HG03460 (cell line): ENCODE results near the gene CD34.

ENCODE experiments used
- ATAC-seq: cut with Tn5 transposase; IDR thresholded peaks from one replicate; pipeline ENCODE4 v1.9.1; 2021; ENCODE audit not compliant: unreplicated experiment

The CD34 gene

DNA sequence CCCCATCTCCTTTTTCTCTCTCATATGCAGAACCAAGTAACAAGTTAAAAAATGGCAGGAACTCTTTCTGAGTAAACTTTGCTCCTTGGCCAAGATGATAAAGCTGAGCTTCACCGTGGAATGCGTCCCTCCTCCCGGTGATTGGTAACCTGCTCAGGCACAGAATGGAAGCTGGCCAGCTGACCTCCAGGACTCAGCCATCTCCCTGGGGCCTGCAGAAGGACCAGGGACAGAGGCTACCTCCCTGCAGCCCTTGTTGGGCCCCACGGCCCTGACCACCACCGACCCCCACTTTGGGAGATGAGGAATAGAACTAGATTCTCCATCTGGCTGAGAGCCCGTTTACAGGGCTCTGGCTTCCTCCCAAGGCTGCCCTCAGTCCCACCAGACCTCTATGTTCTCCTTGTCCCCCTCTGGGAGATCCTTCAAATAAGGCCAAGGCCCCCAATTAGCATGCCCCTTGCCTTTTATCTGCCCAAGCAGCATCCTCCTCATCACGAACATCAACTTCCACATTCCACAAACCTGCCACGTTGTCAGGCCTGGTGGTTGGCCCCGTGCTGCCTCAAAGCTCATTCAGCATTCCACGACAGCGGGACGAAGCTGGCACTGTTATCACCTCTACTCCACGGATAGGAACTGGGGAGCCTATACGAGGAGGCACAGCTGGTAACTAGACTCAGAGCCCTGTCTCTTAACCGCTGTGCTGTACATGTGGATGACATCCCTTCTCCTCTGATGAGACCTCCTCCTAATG, 74.2 kb downstream of the CD34 start:
- ATAC-seq, result no peak

DNA sequence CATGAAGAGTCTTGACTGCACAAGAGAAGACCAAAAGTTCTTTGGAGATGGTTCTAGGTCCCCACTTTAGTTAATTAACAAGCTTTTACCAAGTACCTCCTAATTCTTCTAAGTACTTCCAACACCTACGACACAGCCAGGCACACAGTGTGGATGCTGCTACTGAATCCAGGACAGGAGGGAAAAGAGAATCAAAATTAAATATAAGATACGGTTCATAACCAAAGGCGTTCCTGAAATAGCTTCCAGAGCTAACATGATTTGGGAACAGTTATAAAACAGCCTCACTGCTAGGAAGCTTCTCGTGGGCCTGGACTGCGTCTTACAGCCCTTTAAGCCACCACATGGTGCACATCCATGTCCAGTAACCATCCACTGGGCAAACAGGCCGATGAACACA, 75.0 kb downstream of the CD34 start:
- no peak for ATAC-seq

GRCh38 chr1:207833956-207834660, 76.8 kb downstream of the CD34 start:
- no peak for ATAC-seq

DNA sequence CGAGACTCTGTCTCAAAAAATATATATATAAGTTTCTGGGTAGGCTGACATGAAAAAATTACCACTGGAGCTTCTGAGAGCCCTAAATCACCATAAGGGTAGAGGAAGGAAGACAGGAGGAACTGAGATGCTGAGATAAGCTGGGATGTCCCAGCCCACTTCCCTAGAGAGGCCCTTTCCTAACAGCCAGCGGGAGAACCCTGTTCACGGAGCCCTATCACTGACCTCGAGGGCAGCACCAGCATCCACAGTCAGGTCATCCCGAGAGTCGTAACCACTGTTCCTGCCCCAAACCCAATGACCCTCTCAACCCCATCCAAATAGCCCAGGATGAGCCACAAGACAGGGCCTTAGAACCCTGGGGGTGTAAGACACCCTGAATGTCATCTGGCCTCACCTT, 77.5 kb downstream of the CD34 start:
- no peak for ATAC-seq

DNA sequence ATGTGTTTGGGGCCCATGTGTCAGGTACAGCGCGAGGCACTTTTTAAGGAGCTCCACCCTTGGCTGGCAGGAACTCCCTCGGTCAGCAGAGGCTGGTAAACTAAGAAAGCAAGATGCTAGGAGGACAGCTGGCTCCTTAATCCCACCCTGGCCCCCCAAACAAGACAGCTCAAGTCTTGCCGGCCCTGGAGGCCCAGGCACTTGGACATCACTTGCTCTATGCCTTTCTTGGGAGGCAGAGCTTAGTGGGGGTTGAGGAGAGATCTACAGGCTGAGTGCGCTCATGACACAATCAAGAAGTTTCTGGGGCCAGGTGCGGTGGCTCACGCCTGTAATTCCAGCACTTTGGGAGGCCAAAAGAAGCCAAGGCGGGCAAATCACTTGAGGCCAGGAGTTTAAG, 78.1 kb downstream of the CD34 start:
- ATAC-seq, result no peak

GRCh38 chr1:207831517-207832327, 79.2 kb downstream of the CD34 start:
- ATAC-seq, result peak; percentile 83
